ENCODE measurements around the gene PPFIBP1. TPM values are rescaled to one million over a fixed set of nuclear protein-coding genes. Genes with fewer than 3 reads are reported as not detected.

The PPFIBP1 gene
- polyA plus RNA-seq, 1 donor (not counting 4 experiments of a cell fraction or from before 2014, with no cell fraction given), result 83.5 TPM

- H4K20me1 ChIP-seq (ENCODE audit: control insufficient read depth, extremely low read depth, insufficient read depth, low read length), result peaks cover 3% of the 10 kb centered on the region
- H2AFZ ChIP-seq (ENCODE audit: control insufficient read depth, low read length), result no peak overlapping the region
- no peak for TF ChIP-seq EZH2 (IDR thresholded peaks at IDR 0.05; ENCODE audit: low read length)
- TF ChIP-seq CTCF (optimal IDR thresholded peaks at IDR 0.05 in 1 of 3, IDR thresholded peaks at IDR 0.05 in 1 of 3, conservative IDR thresholded peaks at IDR 0.05 in 1 of 3; ENCODE audit: extremely low read depth in 1 of 3, insufficient read depth in 2 of 3, low read length in 3 of 3), result no peak
- H3K27ac ChIP-seq (ENCODE audit: control insufficient read depth, insufficient read depth, low read length), result no peak overlapping the region
- no peaks in the 10 kb centered on the region for H3K9me1 ChIP-seq (ENCODE audit: control insufficient read depth, extremely low read depth, insufficient read depth, low read length)
- no peaks in the 10 kb centered on the region for H3K36me3 ChIP-seq (ENCODE audit: control insufficient read depth in 2 of 2, extremely low read depth in 1 of 2, insufficient read depth in 2 of 2, low read length in 2 of 2)
- no peak for DNase-seq (ENCODE audit: low read depth, low spot score)
- H3K27me3 ChIP-seq (ENCODE audit: control insufficient read depth, extremely low read depth, insufficient read depth, low read length), result no peaks in the 10 kb centered on the region
- H3K9me3 ChIP-seq (ENCODE audit: control insufficient read depth, low read depth, low read length), result no peaks in the 10 kb centered on the region
- peaks cover 83% of the 10 kb centered on the region for H3K79me2 ChIP-seq (ENCODE audit: control insufficient read depth, insufficient read depth, low read length)
- dilution Hi-C loops (cut with MboI; ENCODE audit: extremely low pct_ligation_motif_present, low sequenced_read_pairs), result no loop called here
- H3K9ac ChIP-seq (ENCODE audit: control insufficient read depth, extremely low read depth, insufficient read depth, low read length), result no peak overlapping the region
- no peak overlapping the region for H3K4me3 ChIP-seq (ENCODE audit: control insufficient read depth in 2 of 3, extremely low read depth in 1 of 3, insufficient read depth in 2 of 3, low read depth in 1 of 3, low read length in 3 of 3)
- no peak for FAIRE-seq
- H3K4me2 ChIP-seq (ENCODE audit: control insufficient read depth, extremely low read depth, insufficient read depth, low read depth, low read length), result no peak overlapping the region
- peaks cover 30% of the 10 kb centered on the region for H3K4me1 ChIP-seq (ENCODE audit: control insufficient read depth, extremely low read depth, insufficient read depth, low read length)
These were observed 42.2 kb downstream of the PPFIBP1 start for GRCh38 chr12:27566159-27566558.

GRCh38 chr12:27566626-27567025 is 42.6 kb downstream of the PPFIBP1 start:
- H2AFZ ChIP-seq (ENCODE audit: control insufficient read depth, low read length), result no peak overlapping the region
- DNase-seq (ENCODE audit: low read depth, low spot score) (no peak), FAIRE-seq (no peak)
- no peaks in the 10 kb centered on the region for H3K36me3 ChIP-seq (ENCODE audit: control insufficient read depth in 2 of 2, extremely low read depth in 1 of 2, insufficient read depth in 2 of 2, low read length in 2 of 2)
- H3K4me2 ChIP-seq (ENCODE audit: control insufficient read depth, extremely low read depth, insufficient read depth, low read depth, low read length), result no peak overlapping the region
- no peaks in the 10 kb centered on the region for H3K9me3 ChIP-seq (ENCODE audit: control insufficient read depth, low read depth, low read length)
- no peak overlapping the region for H3K27ac ChIP-seq (ENCODE audit: control insufficient read depth, insufficient read depth, low read length)
- H3K79me2 ChIP-seq (ENCODE audit: control insufficient read depth, insufficient read depth, low read length), result peaks cover 82% of the 10 kb centered on the region
- H4K20me1 ChIP-seq (ENCODE audit: control insufficient read depth, extremely low read depth, insufficient read depth, low read length), result peaks cover under 1% of the 10 kb centered on the region
- H3K4me3 ChIP-seq (ENCODE audit: control insufficient read depth in 2 of 3, extremely low read depth in 1 of 3, insufficient read depth in 2 of 3, low read depth in 1 of 3, low read length in 3 of 3), result no peak overlapping the region
- H3K9me1 ChIP-seq (ENCODE audit: control insufficient read depth, extremely low read depth, insufficient read depth, low read length), result no peaks in the 10 kb centered on the region
- peaks cover 30% of the 10 kb centered on the region for H3K4me1 ChIP-seq (ENCODE audit: control insufficient read depth, extremely low read depth, insufficient read depth, low read length)
- H3K9ac ChIP-seq (ENCODE audit: control insufficient read depth, extremely low read depth, insufficient read depth, low read length), result no peak overlapping the region
- dilution Hi-C loops (cut with MboI; ENCODE audit: extremely low pct_ligation_motif_present, low sequenced_read_pairs), result no loop called here
- no peaks in the 10 kb centered on the region for H3K27me3 ChIP-seq (ENCODE audit: control insufficient read depth, extremely low read depth, insufficient read depth, low read length)
- TF ChIP-seq EZH2 (IDR thresholded peaks at IDR 0.05; ENCODE audit: low read length) (no peak), CTCF (optimal IDR thresholded peaks at IDR 0.05 in 1 of 3, IDR thresholded peaks at IDR 0.05 in 1 of 3, conservative IDR thresholded peaks at IDR 0.05 in 1 of 3; ENCODE audit: extremely low read depth in 1 of 3, insufficient read depth in 2 of 3, low read length in 3 of 3) (no peak)
